ENCODE measurements around the gene SATB1.

GRCh38 chr3:18416332-18416731 is 8.8 kb downstream of the SATB1 start:
- no peak for TF ChIP-seq REST (IDR thresholded peaks at IDR 0.05; ENCODE audit: low read depth)
- TF ChIP-seq CTCF (IDR thresholded peaks at IDR 0.05 in 2 of 3, conservative IDR thresholded peaks at IDR 0.05 in 1 of 3; ENCODE audit: borderline replicate concordance in 1 of 3, insufficient read depth in 1 of 3, low read depth in 2 of 3, low read length in 2 of 3): no peak
- TF ChIP-seq MAX (IDR thresholded peaks at IDR 0.05): no peak
- no peak for TF ChIP-seq RAD21 (IDR thresholded peaks at IDR 0.05; ENCODE audit: low read depth)
- TF ChIP-seq POLR2A (IDR thresholded peaks at IDR 0.05; ENCODE audit: borderline replicate concordance, extremely low read depth, insufficient read depth, insufficient read length): no peak
- TF ChIP-seq EZH2 (IDR thresholded peaks at IDR 0.05): no peak
- no peak for TF ChIP-seq POLR2AphosphoS5 (IDR thresholded peaks at IDR 0.05; ENCODE audit: low read depth, low read length)
- no peak for TF ChIP-seq SRF (IDR thresholded peaks at IDR 0.05; ENCODE audit: low read depth)
- TF ChIP-seq ZNF274 (IDR thresholded peaks at IDR 0.05; ENCODE audit: low read depth, low read length): no peak
- TF ChIP-seq EGR1 (IDR thresholded peaks at IDR 0.05; ENCODE audit: low read depth): no peak
- TF ChIP-seq SP1 (IDR thresholded peaks at IDR 0.05; ENCODE audit: low read depth): no peak
